Ascending aorta (tissue), 2 donors: Measurements from ENCODE around the gene TRABD2B. TPM values are rescaled to one million over a fixed set of nuclear protein-coding genes. Genes with fewer than 3 reads are reported as not detected.

Experiments
- DNase-seq, 2 donors: peaks; one replicate each; pipeline ENCODE4 v3.0.0-alpha.2; 2019; ENCODE audit warnings: low spot score in 2 of 2
- H3K27ac ChIP-seq, 2 donors: fragments of 200-600 bp; sonication (generic); one replicate each; pipeline ENCODE4 v1.5.1; 2016 to 2017; ENCODE audit warnings: mild to moderate bottlenecking in 1 of 2
- H3K27me3 ChIP-seq: fragments of 200-600 bp; sonication (generic); one replicate; pipeline ENCODE4 v1.5.1; 2017
- H3K36me3 ChIP-seq, 2 donors: fragments of 200-600 bp; sonication (generic); one replicate each; pipeline ENCODE4 v1.5.1; 2016
- H3K4me1 ChIP-seq, 2 donors: fragments of 200-600 bp; sonication (generic); one replicate each; pipeline ENCODE4 v1.5.1; 2016 to 2017; ENCODE audit warnings: mild to moderate bottlenecking in 1 of 2
- H3K4me3 ChIP-seq, 2 donors: fragments of 200-600 bp; sonication (generic); one replicate each; pipeline ENCODE4 v1.5.1; 2016 to 2017; ENCODE audit warnings: mild to moderate bottlenecking in 1 of 2
- H3K9me3 ChIP-seq, 2 donors: fragments of 200-600 bp; sonication (generic); one replicate each; pipeline ENCODE4 v1.5.1; 2016
- CTCF ChIP-seq, 3 experiments: fragments of 200-600 bp in 2 of 3; fragments of 450-650 bp in 1 of 3; sonication (generic) in 2 of 3; IDR thresholded peaks; one replicate each; pipeline ENCODE4 v1.5.1; 2016 to 2019; ENCODE audit warnings: antibody characterized with exemption in 3 of 3, mild to moderate bottlenecking in 1 of 3, moderate library complexity in 1 of 3
- intact Hi-C: fragments of 100-400 bp; cut with DNase I; formaldehyde crosslinking; loops from one replicate; pipeline ENCODE4 v1.15.1; 2023
- total RNA-seq: library from RNA; depleted of rRNA; stranded (reverse); fragments of >200 nt; gene quantifications from one replicate; pipeline ENCODE4 v1.1.0, GENCODE V29; 2016

Gene TRABD2B
- total RNA-seq, 1 donor from 2014 or later: 7.9 TPM

DNA sequence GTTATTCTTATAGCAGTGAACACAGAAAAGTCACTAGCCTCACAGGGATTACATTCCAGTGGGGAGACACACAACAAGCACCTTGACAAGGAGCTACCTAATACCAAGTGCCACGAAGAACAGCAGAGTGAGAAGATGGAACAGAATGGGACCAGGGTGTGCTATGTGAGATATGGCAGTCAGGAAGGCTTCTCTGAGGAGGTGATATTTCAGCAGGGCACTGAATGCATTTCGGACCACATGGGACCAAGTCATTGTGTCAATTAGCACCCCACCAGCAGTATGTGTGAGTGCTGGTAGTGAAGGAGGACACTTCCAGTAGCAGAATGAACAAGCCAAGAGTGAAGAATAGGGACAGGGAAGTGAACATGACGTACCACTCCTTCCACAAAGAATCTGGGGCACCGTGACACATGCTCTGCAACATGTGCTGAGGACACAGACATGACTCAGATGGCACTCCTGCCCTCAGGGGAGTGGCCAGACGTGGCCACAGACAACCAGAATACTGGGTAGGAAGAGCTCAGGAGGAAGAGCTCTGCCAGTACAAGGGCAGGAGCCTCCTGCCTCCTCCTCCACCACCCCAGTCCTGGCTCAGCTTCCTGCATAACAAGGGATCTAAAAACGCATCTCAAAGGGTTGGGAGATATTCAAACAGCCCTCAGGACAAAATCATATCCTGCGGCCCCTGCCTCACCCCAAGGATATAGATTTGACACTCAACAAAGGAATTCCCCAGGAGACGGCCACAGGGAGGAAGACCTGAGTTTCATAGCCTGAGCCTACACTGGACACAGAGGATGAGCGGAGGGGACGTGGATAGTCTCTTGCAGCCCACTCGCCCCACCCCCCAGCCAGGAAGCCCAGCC lies 102.5 kb downstream of the TRABD2B start:
- H3K27ac ChIP-seq: no peak overlapping the region
- DNase-seq: no peak
- no peak for TF ChIP-seq CTCF (IDR thresholded peaks at IDR 0.05)
- peaks cover 0 to 3% of the 10 kb centered on the region in 2 donors for H3K4me1 ChIP-seq
- no peaks in the 10 kb centered on the region for H3K9me3 ChIP-seq
- no peaks in the 10 kb centered on the region for H3K36me3 ChIP-seq
- no peaks in the 10 kb centered on the region for H3K27me3 ChIP-seq
- H3K4me3 ChIP-seq: no peak overlapping the region
- intact Hi-C loops: no loop called here

GRCh38 chr1:47893412-47893811 lies 103.8 kb downstream of the TRABD2B start:
- intact Hi-C loops: no loop called here

DNA sequence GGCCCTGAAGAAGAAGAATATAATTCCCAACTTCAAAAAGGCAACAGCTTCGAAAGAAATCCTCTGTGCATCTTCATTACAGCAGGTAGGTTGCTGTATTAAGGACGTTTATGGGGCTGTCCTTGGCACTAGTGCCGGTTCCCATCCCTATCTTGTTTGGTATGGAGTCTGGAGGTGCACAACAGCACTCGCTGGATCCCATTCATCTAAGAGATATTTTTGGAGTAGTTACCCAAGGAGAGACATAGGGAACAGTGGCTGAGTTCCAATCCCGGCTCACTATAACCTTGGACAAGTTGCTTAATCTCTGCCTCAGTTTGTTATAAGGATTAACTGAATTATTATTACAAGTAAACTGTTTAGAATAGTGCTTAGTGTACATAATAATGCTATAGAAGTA lies 106.4 kb downstream of the TRABD2B start:
- no peak for TF ChIP-seq CTCF (IDR thresholded peaks at IDR 0.05)
- Histone ChIP-seq H3K36me3 (no peaks in the 10 kb centered on the region), H3K27ac (no peak overlapping the region), H3K4me1 (peaks cover 0 to 3% of the 10 kb centered on the region in 2 donors), H3K9me3 (no peaks in the 10 kb centered on the region), H3K4me3 (no peak overlapping the region), H3K27me3 (no peaks in the 10 kb centered on the region)
- intact Hi-C loops: no loop called here
- no peak for DNase-seq

More at GRCh38 chr1:47893412-47893811, 103.8 kb downstream of the TRABD2B start:
- Histone ChIP-seq H3K4me1 (peaks cover 0 to 3% of the 10 kb centered on the region in 2 donors), H3K27ac (no peak overlapping the region), H3K4me3 (no peak overlapping the region), H3K27me3 (no peaks in the 10 kb centered on the region), H3K9me3 (no peaks in the 10 kb centered on the region), H3K36me3 (no peaks in the 10 kb centered on the region)
- no peak for DNase-seq
- TF ChIP-seq CTCF (IDR thresholded peaks at IDR 0.05): no peak

GRCh38 chr1:47888294-47888629 lies 108.9 kb downstream of the TRABD2B start:
- Histone ChIP-seq H3K36me3 (no peaks in the 10 kb centered on the region), H3K27ac (no peak overlapping the region), H3K4me3 (no peak overlapping the region), H3K27me3 (no peaks in the 10 kb centered on the region), H3K9me3 (no peaks in the 10 kb centered on the region), H3K4me1 (no peaks in the 10 kb centered on the region)
- intact Hi-C loops: no loop called here
- DNase-seq: no peak
- no peak for TF ChIP-seq CTCF (IDR thresholded peaks at IDR 0.05)

- Histone ChIP-seq H3K36me3 (no peaks in the 10 kb centered on the region), H3K27me3 (no peaks in the 10 kb centered on the region), H3K27ac (no peak overlapping the region), H3K4me3 (no peak overlapping the region), H3K9me3 (no peaks in the 10 kb centered on the region), H3K4me1 (no peaks in the 10 kb centered on the region)
- no peak for TF ChIP-seq CTCF (IDR thresholded peaks at IDR 0.05)
- intact Hi-C loops: no loop called here
- DNase-seq: no peak
These were observed 109.5 kb downstream of the TRABD2B start for GRCh38 chr1:47887475-47888293.
